K562 (cell line): ENCODE data around the gene TDRD12. TPM values are rescaled to one million over a fixed set of nuclear protein-coding genes. Genes with fewer than 3 reads are reported as not detected.

Experiments used
- ATAC-seq: fragments of 200-7000 bp; cut with Tn5 transposase; 3 replicates; pipeline ENCODE4 v1.9.1; 2020; ENCODE audit warnings: moderate library complexity
- BruUV-seq: library from RNA; stranded (reverse); fragments of 400-500 nt; replicated peaks from 2 replicates; lab custom pipeline; 2021; lab: Mats Ljungman, UMichigan
- CTCF ChIA-PET: fragments of 300-600 bp; formaldehyde crosslinking; extraction: SDS; loops from one replicate; lab custom pipeline; 2021; ENCODE audit warnings: low intra/inter-chr PET ratio; lab: Yijun Ruan, JAX
- POLR2A ChIA-PET: fragments of 300-600, 350-650 bp; sonication (Branson Sonifier 250); formaldehyde crosslinking; extraction: SDS; loops from one replicate; lab custom pipeline; 2021; ENCODE audit warnings: antibody characterized with exemption, inconsistent platforms; lab: Yijun Ruan, JAX
- DNase-seq, 4 experiments: peaks; one replicate each; pipeline versions ENCODE4 v3.0.0 to v3.0.0-alpha.2; 2011 to 2018; ENCODE audit warnings: low spot score in 3 of 4, mixed read lengths in 3 of 4; ENCODE audit errors: extremely low read depth in 1 of 4
- FAIRE-seq: peaks from 2 replicates; lab custom pipeline; 2011; peaks lifted over from hg19 to GRCh38; lab: Jason Lieb, UNC
- H2AFZ ChIP-seq: 2 replicates; pipeline ENCODE4 v1.6.0; 2011; ENCODE audit warnings: low read depth, low read length, control low read depth, inconsistent platforms
- H3K27ac ChIP-seq: fragments of 200-600 bp; 3 replicates; pipeline ENCODE4 v1.8.0; 2011; ENCODE audit warnings: low read depth, mild to moderate bottlenecking, control low read depth, inconsistent platforms, low read length, moderate library complexity, mixed read lengths; ENCODE audit errors: extremely low read depth
- H3K27me3 ChIP-seq, 2 experiments: fragments of 300-600 bp in 1 of 2; 2 replicates in 1 of 2; 3 replicates in 1 of 2; pipeline versions ENCODE4 v1.6.0 to v1.8.0; 2011; ENCODE audit warnings: inconsistent platforms in 2 of 2, low read length in 2 of 2, mild to moderate bottlenecking in 1 of 2, mixed read lengths in 1 of 2, moderate library complexity in 1 of 2; ENCODE audit not compliant: control insufficient read depth in 2 of 2, insufficient read depth in 2 of 2
- H3K36me3 ChIP-seq: fragments of 300-600 bp; 3 replicates; pipeline ENCODE4 v1.8.0; 2011; ENCODE audit warnings: mild to moderate bottlenecking, low read length, inconsistent platforms; ENCODE audit not compliant: control insufficient read depth, insufficient read depth
- H3K4me1 ChIP-seq, 2 experiments: fragments of 200-600 bp in 1 of 2; replicated peaks in 1 of 2; 2 replicates in 1 of 2; 3 replicates in 1 of 2; pipeline versions ENCODE4 v1.5.1 to v1.8.0; 2011; ENCODE audit warnings: inconsistent platforms in 2 of 2, low read length in 2 of 2, mild to moderate bottlenecking in 1 of 2, mixed read lengths in 1 of 2, moderate library complexity in 1 of 2; ENCODE audit not compliant: control insufficient read depth in 2 of 2, insufficient read depth in 2 of 2
- H3K4me2 ChIP-seq: 2 replicates; pipeline ENCODE4 v1.6.1; 2011; ENCODE audit warnings: low read length, control low read depth, inconsistent platforms, mixed read lengths; ENCODE audit not compliant: insufficient read depth
- H3K4me3 ChIP-seq: fragments of 200-600 bp; sonication (generic), shearing (Covaris generic); 2 replicates; pipeline ENCODE4 v1.5.1; 2016; ENCODE audit warnings: control low read depth, inconsistent platforms
- H3K79me2 ChIP-seq: fragments of 200-600 bp; 3 replicates; pipeline ENCODE4 v1.8.0; 2011; ENCODE audit warnings: low read length, inconsistent platforms; ENCODE audit not compliant: control insufficient read depth, insufficient read depth
- H3K9ac ChIP-seq, 2 experiments: 2 replicates each; pipeline versions ENCODE4 v1.6.0 to v1.6.1; 2011; ENCODE audit warnings: low read depth in 2 of 2, low read length in 2 of 2, control low read depth in 1 of 2, inconsistent platforms in 1 of 2, mild to moderate bottlenecking in 1 of 2, mixed read lengths in 1 of 2; ENCODE audit not compliant: insufficient read depth in 1 of 2
- H3K9me1 ChIP-seq: one replicate; pipeline ENCODE4 v1.6.0; 2011; ENCODE audit warnings: inconsistent platforms, mild to moderate bottlenecking, low read length, moderate library complexity; ENCODE audit not compliant: control insufficient read depth, insufficient read depth
- H3K9me3 ChIP-seq: replicated peaks from 2 replicates; pipeline ENCODE4 v1.5.1; 2011; ENCODE audit warnings: low read depth, low read length, inconsistent platforms; ENCODE audit not compliant: control insufficient read depth, insufficient read depth
- H4K20me1 ChIP-seq: replicated peaks from 2 replicates; pipeline ENCODE4 v1.6.1; 2011; ENCODE audit warnings: low read length, inconsistent platforms, mixed read lengths; ENCODE audit not compliant: control insufficient read depth, insufficient read depth
- CEBPB ChIP-seq: fragments of 450-650 bp; IDR thresholded peaks from 2 replicates; pipeline ENCODE4 v1.6.1; 2016; ENCODE audit warnings: missing genetic modification characterization, missing compliant biosample characterization
- CEBPG ChIP-seq, 3 experiments: fragments of 200-800 bp in 1 of 3; sonication (Bioruptor generic) in 1 of 3; sonication (generic) in 1 of 3; formaldehyde crosslinking in 1 of 3; IDR thresholded peaks in 2 of 3; conservative IDR thresholded peaks in 1 of 3; 2 replicates each; pipeline versions ENCODE4 v1.6.1 to v1.8.0; 2016 to 2022; ENCODE audit warnings: missing compliant biosample characterization in 2 of 3, missing genetic modification characterization in 2 of 3, mild to moderate bottlenecking in 1 of 3, missing genetic modification reagents in 1 of 3
- E4F1 ChIP-seq: fragments of 250-450 bp; sonication (Bioruptor Pico); IDR thresholded peaks from 2 replicates; pipeline ENCODE4 v1.5.0; 2021; ENCODE audit warnings: mild to moderate bottlenecking, borderline replicate concordance
- POLR2A ChIP-seq: fragments of 450-650 bp; conservative IDR thresholded peaks from 2 replicates; pipeline ENCODE4 v1.6.1; 2016
- WGBS: fragments of 100-300 bp; shearing (Covaris generic); methylation state at CpG from one replicate; pipeline ENCODE4 v1.1.6; 2016; ENCODE audit warnings: low coverage, mixed read lengths; ENCODE audit not compliant: insufficient coverage; ENCODE audit errors: missing lambda C conversion rate; 5-methylcytosine and 5-hydroxymethylcytosine counted together
- in situ Hi-C: fragments of 300-500 bp; cut with MboI; formaldehyde crosslinking; loops from 4 replicates; pipeline ENCODE4 v1.15.0; 2018; ENCODE audit warnings: inconsistent platforms, mixed read lengths
- intact Hi-C: fragments of 100-400 bp; cut with micrococcal nuclease; formaldehyde crosslinking; loops from 2 replicates; pipeline ENCODE4 v1.14.2; 2022
- polyA plus RNA-seq, 8 experiments: library from polyadenylated mRNA; depleted of rRNA in 4 of 8; stranded (reverse) in 5 of 8; unstranded in 3 of 8; fragments of >200 nt; fragmentation: Nextera tagmentation in 2 of 8; fragmentation: Illumina TruSeq in 1 of 8; extraction: Ambion mirVana in 2 of 8; extraction: Trizol in 1 of 8; gene quantifications; 2 replicates each; pipeline versions ENCODE4 v1.2.1 to v1.2.3, GENCODE V29; 2011 to 2014; ENCODE audit warnings: inconsistent platforms in 1 of 8, missing spikeins in 1 of 8
- total RNA-seq, 7 experiments: library from RNA; depleted of rRNA in 6 of 7; stranded (reverse); fragments of >200 nt in 6 of 7; fragmentation: Illumina TruSeq in 2 of 7; extraction: Trizol in 2 of 7; gene quantifications; 2 replicates each; pipeline versions ENCODE4 v1.2.1 to v1.2.3, GENCODE V29; 2011 to 2021; ENCODE audit warnings: low replicate concordance in 1 of 7

TDRD12 gene
- total and polyA plus RNA-seq, 9 of the 15 experiments (the other 6 are each of a cell fraction or from before 2014, with no cell fraction given): 0.03 TPM; not detected in 8

DNA sequence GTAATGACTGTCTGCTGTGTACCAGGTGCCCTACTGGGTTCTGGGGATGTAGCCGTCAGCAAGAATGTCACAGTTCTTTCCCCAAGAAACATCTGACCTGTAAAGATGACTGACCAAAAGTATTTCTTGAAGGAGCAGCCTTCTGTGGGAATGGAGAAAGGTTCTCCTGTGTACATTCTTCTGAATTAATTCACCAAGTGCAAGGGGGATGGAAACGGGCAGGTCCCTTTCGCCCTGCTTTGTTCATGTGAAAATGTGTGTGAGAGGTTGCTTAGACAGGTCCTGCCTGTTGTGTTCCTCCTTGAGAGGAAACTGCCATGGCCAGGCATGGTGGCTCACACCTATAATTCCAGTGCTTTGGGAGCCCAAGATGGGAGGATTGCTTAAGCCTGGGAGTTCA lies 93.0 kb downstream of the TDRD12 start:
- no peak for ATAC-seq
- intact Hi-C loops (no loop called here), in situ Hi-C loops (no loop called here)
- BruUV-seq: no TSS peak
- Histone ChIP-seq H3K4me3 (no peak overlapping the region), H3K9me3 (no peaks in the 10 kb centered on the region), H3K36me3 (no peaks in the 10 kb centered on the region), H3K27me3 (peaks cover 31 to 55% of the 10 kb centered on the region in 2 experiments), H3K79me2 (no peaks in the 10 kb centered on the region), H3K27ac (no peak overlapping the region), H2AFZ (no peak overlapping the region), H3K4me1 (no peaks in the 10 kb centered on the region), H4K20me1 (no peaks in the 10 kb centered on the region; the same call in 1 of the 2 replicates), H3K4me2 (no peak overlapping the region), H3K9me1 (no peaks in the 10 kb centered on the region), H3K9ac (no peak overlapping the region)
- no peak for TF ChIP-seq E4F1 (CRISPR knock-in tag)
- no peak for FAIRE-seq
- no peak for DNase-seq
- WGBS: 0% methylated on average over 3 of the region's 3 CpGs
- ChIA-PET CTCF (no interaction called here), POLR2A (no interaction called here)

GRCh38 chr19:32813862-32814425 lies 94.4 kb downstream of the TDRD12 start:
- H3K36me3 ChIP-seq: no peaks in the 10 kb centered on the region
- CTCF ChIA-PET: interaction anchor here (0.5 kb wide), 1 partner anchor 17 kb away, joined by 4 read pairs; no protein-coding TSS in a partner anchor
- 15% methylated on average over 9 of the region's 15 CpGs for WGBS
- H3K79me2 ChIP-seq: no peaks in the 10 kb centered on the region
- H3K4me1 ChIP-seq: no peaks in the 10 kb centered on the region; a peak in 1 of 5 replicates
- POLR2A ChIA-PET: interaction anchor here (0.6 to 1.0 kb wide), 2 partner anchors 9 to 43 kb away, joined by 3 read pairs; no protein-coding TSS in a partner anchor
- FAIRE-seq (no peak), DNase-seq (no peak), ATAC-seq (no peak)
- in situ Hi-C loops (no loop called here), intact Hi-C loops (no loop called here)
- no peak overlapping the region for H3K4me3 ChIP-seq
- H3K9ac ChIP-seq: no peak overlapping the region
- no peaks in the 10 kb centered on the region; the same call in 1 of the 2 replicates for H4K20me1 ChIP-seq
- H2AFZ ChIP-seq: no peak overlapping the region
- BruUV-seq: no TSS peak
- H3K4me2 ChIP-seq: no peak overlapping the region
- H3K9me1 ChIP-seq: no peaks in the 10 kb centered on the region
- H3K9me3 ChIP-seq: no peaks in the 10 kb centered on the region
- peaks cover 31 to 62% of the 10 kb centered on the region in 2 experiments for H3K27me3 ChIP-seq
- no peak overlapping the region for H3K27ac ChIP-seq
- no peak for TF ChIP-seq CEBPG (CRISPR knock-in tag; IDR thresholded peaks at IDR 0.05)
- TF ChIP-seq CEBPG (tag; conservative IDR thresholded peaks at IDR 0.05 in 1 of 2, IDR thresholded peaks at IDR 0.05 in 1 of 2): no peak
- TF ChIP-seq CEBPB: no peak
- no peak for TF ChIP-seq POLR2A
